Colonic mucosa (tissue), 4 donors: ENCODE measurements around the gene RSL24D1. TPM values are rescaled to one million over a fixed set of nuclear protein-coding genes. Genes with fewer than 3 reads are reported as not detected.
A peak's percentile ranks its signal among the peaks of the same experiment; 100 is the strongest.

Source experiments
- DNase-seq: peaks from one replicate; pipeline ENCODE4 v3.0.0-alpha.2; 2020
- H3K27ac ChIP-seq: fragments of 200-600 bp; one replicate; pipeline ENCODE4 v1.8.0; 2021
- H3K27me3 ChIP-seq: fragments of 200-600 bp; one replicate; pipeline ENCODE4 v1.8.0; 2021
- H3K36me3 ChIP-seq: fragments of 200-600 bp; one replicate; pipeline ENCODE4 v1.8.0; 2021
- H3K4me1 ChIP-seq: fragments of 200-600 bp; one replicate; pipeline ENCODE4 v1.8.0; 2021; ENCODE audit warnings: mild to moderate bottlenecking
- H3K4me3 ChIP-seq: fragments of 200-600 bp; one replicate; pipeline ENCODE4 v1.8.0; 2021
- H3K9ac ChIP-seq, 2 donors: one replicate each; pipeline ENCODE4 v1.7.0; 2013; ENCODE audit warnings: control low read depth in 2 of 2, low read depth in 2 of 2, low read length in 2 of 2
- H3K9me3 ChIP-seq: fragments of 200-600 bp; one replicate; pipeline ENCODE4 v1.8.0; 2021
- CTCF ChIP-seq: fragments of 200-600 bp; IDR thresholded peaks from one replicate; pipeline ENCODE4 v1.8.0; 2022; ENCODE audit warnings: antibody characterized with exemption, mild to moderate bottlenecking
- intact Hi-C: fragments of 100-400 bp; cut with DNase I; formaldehyde crosslinking; loops from one replicate; pipeline ENCODE4 v1.14.1; 2022
- total RNA-seq, 2 donors: library from RNA; stranded (reverse); fragmentation: NEBNext Ultra II Directional in 1 of 2; extraction: Animal tissue kit (Norgen Biotek cat#: 25700) in 1 of 2; gene quantifications; one replicate each; pipeline ENCODE4 v1.2.1, GENCODE V29; 2021
- donor health status: healthy.
- donor health status: DM: no; HTN: no; CAD: no.
- donor health status: DM: no; HTN: no; CAD: no.

RSL24D1 gene
- total RNA-seq, 2 donors from 2014 or later, result 42.3 to 52.4 TPM

DNA sequence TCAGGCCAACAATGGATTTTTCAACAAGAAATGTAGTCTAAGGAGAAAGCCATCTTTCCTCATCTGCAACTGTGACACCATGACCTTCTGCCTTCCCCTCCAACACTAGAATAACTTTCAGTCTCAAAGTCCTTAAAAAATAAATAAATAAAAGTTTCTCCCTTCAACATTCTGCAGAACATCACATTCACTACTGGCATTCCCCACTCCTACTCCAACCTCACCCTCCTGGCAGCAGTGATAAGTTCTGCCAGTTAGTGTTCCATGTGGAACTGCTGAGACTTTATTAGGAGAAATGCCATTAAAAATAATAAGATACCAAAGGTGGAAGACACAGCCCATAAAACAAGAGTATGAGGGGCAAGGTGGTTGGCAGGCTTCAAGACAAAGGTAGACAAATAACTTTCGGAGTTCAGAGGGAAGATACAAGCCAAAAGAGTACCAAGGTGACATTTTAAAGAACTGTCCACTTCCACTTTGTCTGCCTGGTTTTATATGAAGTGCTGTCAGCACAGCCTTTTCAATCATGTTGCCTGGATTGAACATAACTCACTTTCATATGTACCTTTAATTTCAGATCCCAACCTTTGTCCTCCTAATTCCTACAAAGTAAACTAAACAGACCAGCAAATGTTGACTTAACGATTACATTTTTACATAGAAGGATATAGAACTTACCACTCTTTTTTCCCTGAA, 37.5 kb upstream of the RSL24D1 start:
- Histone ChIP-seq H3K4me1 (no peaks in the 10 kb centered on the region), H3K27me3 (no peaks in the 10 kb centered on the region), H3K27ac (peak overlapping the region; percentile 46), H3K9me3 (no peaks in the 10 kb centered on the region), H3K36me3 (no peaks in the 10 kb centered on the region), H3K4me3 (no peak overlapping the region), H3K9ac (no peak overlapping the region)
- TF ChIP-seq CTCF, result no peak
- intact Hi-C loops, result no loop called here
- no peak for DNase-seq

GRCh38 chr15:55231455-55231854, 34.7 kb upstream of the RSL24D1 start:
- Histone ChIP-seq H3K27ac (no peak overlapping the region), H3K9me3 (no peaks in the 10 kb centered on the region), H3K9ac (no peak overlapping the region), H3K36me3 (peaks cover 5% of the 10 kb centered on the region), H3K27me3 (no peaks in the 10 kb centered on the region), H3K4me1 (no peaks in the 10 kb centered on the region), H3K4me3 (no peak overlapping the region)
- TF ChIP-seq CTCF, result no peak
- DNase-seq, result no peak
- intact Hi-C loops, result no loop called here

DNA sequence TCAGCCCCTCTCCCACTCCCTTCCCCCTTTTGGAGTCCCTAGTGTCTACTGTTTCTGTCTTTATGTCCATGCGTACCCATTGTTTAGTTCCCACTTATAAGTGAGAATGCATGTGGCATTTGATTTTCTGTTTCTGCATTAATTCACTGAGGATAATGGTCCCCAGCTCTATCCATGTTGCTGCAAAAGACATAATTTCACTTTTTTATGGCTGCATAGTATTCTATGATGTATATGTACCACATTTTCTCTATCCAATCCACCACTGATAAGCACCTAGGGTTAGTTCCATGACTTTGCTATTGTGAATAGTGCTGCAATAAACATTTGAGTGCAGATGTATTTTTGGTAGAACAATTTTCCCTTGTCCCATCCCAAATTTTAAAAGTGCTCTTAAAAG, 34.2 kb upstream of the RSL24D1 start:
- Histone ChIP-seq H3K27ac (no peak overlapping the region), H3K27me3 (no peaks in the 10 kb centered on the region), H3K36me3 (peaks cover 5% of the 10 kb centered on the region), H3K4me1 (no peaks in the 10 kb centered on the region), H3K4me3 (no peak overlapping the region), H3K9ac (no peak overlapping the region), H3K9me3 (no peaks in the 10 kb centered on the region)
- TF ChIP-seq CTCF, result no peak
- no peak for DNase-seq
- intact Hi-C loops, result no loop called here

DNA sequence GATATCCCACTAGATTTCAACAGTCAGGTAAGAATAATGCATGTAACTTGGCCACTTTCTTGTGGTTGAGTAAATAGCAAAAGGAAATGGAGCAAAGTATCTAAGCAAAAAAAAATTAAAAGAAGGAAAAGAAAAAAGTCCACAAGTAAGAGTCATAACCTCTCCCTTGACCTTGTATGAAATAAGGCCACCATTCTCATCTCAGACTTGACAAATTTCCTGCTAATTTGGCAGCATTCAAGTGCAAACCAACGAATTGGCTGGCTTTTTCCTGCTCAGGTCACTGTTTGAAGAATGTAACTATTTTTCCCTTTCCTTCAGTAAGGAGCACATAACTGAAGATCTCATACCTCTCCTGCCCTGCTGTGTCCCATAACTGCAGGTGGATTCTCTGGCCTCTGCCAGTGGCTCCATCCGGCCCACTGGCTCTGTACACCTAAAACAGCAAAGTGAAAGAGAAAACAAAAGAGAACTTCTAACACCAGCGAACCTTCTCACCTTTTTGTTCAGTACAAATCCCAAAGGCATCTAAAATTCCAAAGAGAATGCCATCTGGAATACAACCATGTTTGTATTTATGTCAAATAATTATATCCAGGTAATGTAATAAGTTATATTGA, 33.4 kb upstream of the RSL24D1 start:
- no peak for DNase-seq
- Histone ChIP-seq H3K4me3 (no peak overlapping the region), H3K36me3 (peaks cover 5% of the 10 kb centered on the region), H3K27ac (no peak overlapping the region), H3K9me3 (no peaks in the 10 kb centered on the region), H3K9ac (no peak overlapping the region), H3K27me3 (no peaks in the 10 kb centered on the region), H3K4me1 (no peaks in the 10 kb centered on the region)
- TF ChIP-seq CTCF, result no peak
- intact Hi-C loops, result no loop called here

GRCh38 chr15:55226127-55226526, 29.4 kb upstream of the RSL24D1 start:
- H3K4me3 ChIP-seq, result no peak overlapping the region
- no peak overlapping the region for H3K9ac ChIP-seq
- H3K36me3 ChIP-seq, result peaks cover 5% of the 10 kb centered on the region
- no peak overlapping the region for H3K27ac ChIP-seq
- DNase-seq, result no peak
- intact Hi-C loops, result no loop called here
- no peak for TF ChIP-seq CTCF
- no peaks in the 10 kb centered on the region for H3K4me1 ChIP-seq
- H3K9me3 ChIP-seq, result no peaks in the 10 kb centered on the region
- no peaks in the 10 kb centered on the region for H3K27me3 ChIP-seq
